Neuronal stem cell (in vitro differentiated cells): ENCODE results near the gene JAK2.

Experiments
- DNase-seq: peaks from one replicate; pipeline ENCODE4 v3.0.0-alpha.2; 2013; ENCODE audit warnings: low spot score
- H2AFZ ChIP-seq: one replicate; pipeline ENCODE4 v1.6.1; 2013; ENCODE audit warnings: mild to moderate bottlenecking, low read length, inconsistent platforms
- H2AK5ac ChIP-seq: 2 replicates; pipeline ENCODE4 v1.6.1; 2013; ENCODE audit warnings: low read depth, mild to moderate bottlenecking, inconsistent platforms, low read length, moderate library complexity, mixed read lengths
- H2BK120ac ChIP-seq: 2 replicates; pipeline ENCODE4 v1.6.1; 2013; ENCODE audit warnings: low read depth, mild to moderate bottlenecking, inconsistent platforms, low read length, moderate library complexity, mixed read lengths
- H2BK12ac ChIP-seq: one replicate; pipeline ENCODE4 v1.6.1; 2013; ENCODE audit warnings: low read length, inconsistent platforms
- H2BK15ac ChIP-seq: 2 replicates; pipeline ENCODE4 v1.6.1; 2013; ENCODE audit warnings: mild to moderate bottlenecking, low read length, inconsistent platforms, mixed read lengths
- H2BK5ac ChIP-seq: one replicate; pipeline ENCODE4 v1.6.1; 2013; ENCODE audit warnings: inconsistent platforms, mild to moderate bottlenecking, low read length, moderate library complexity
- H3K14ac ChIP-seq: one replicate; pipeline ENCODE4 v1.6.1; 2013; ENCODE audit warnings: low read length, inconsistent platforms
- H3K18ac ChIP-seq: 2 replicates; pipeline ENCODE4 v1.6.1; 2013; ENCODE audit warnings: low read length, inconsistent platforms
- H3K23ac ChIP-seq: 2 replicates; pipeline ENCODE4 v1.6.1; 2013; ENCODE audit warnings: low read depth, mild to moderate bottlenecking, mixed read lengths, low read length, inconsistent platforms; ENCODE audit not compliant: poor library complexity
- H3K27ac ChIP-seq: replicated peaks from 3 replicates; pipeline ENCODE4 v1.5.1; 2013; ENCODE audit warnings: low read length, inconsistent platforms
- H3K27me3 ChIP-seq, 3 experiments: 2 replicates each; pipeline ENCODE4 v1.6.1; 2013; ENCODE audit warnings: low read length in 3 of 3, mild to moderate bottlenecking in 2 of 3, inconsistent platforms in 1 of 3, low read depth in 1 of 3, mixed read lengths in 1 of 3, moderate library complexity in 1 of 3; ENCODE audit not compliant: control insufficient read depth in 3 of 3, insufficient read depth in 3 of 3
- H3K36me3 ChIP-seq, 2 donors: replicated peaks in 1 of 2; 2 replicates each; pipeline ENCODE4 v1.6.1; 2013; ENCODE audit warnings: low read length in 2 of 2; ENCODE audit not compliant: control insufficient read depth in 2 of 2, insufficient read depth in 2 of 2
- H3K4ac ChIP-seq: 2 replicates; pipeline ENCODE4 v1.6.1; 2013; ENCODE audit warnings: inconsistent platforms, mild to moderate bottlenecking, low read length, moderate library complexity
- H3K4me1 ChIP-seq, 2 donors: 1 replicate in 1 of 2; 2 replicates in 1 of 2; pipeline ENCODE4 v1.6.1; 2013; ENCODE audit warnings: low read length in 2 of 2, low read depth in 1 of 2; ENCODE audit not compliant: control insufficient read depth in 2 of 2, insufficient read depth in 1 of 2
- H3K4me2 ChIP-seq: one replicate; pipeline ENCODE4 v1.6.1; 2013; ENCODE audit warnings: mild to moderate bottlenecking, low read length, inconsistent platforms; ENCODE audit not compliant: insufficient read depth, poor library complexity, severe bottlenecking
- H3K4me3 ChIP-seq, 2 donors: 2 replicates each; pipeline ENCODE4 v1.5.1; 2013; ENCODE audit warnings: low read length in 2 of 2, mild to moderate bottlenecking in 2 of 2, inconsistent platforms in 1 of 2, moderate library complexity in 1 of 2
- H3K79me1 ChIP-seq: one replicate; pipeline ENCODE4 v1.6.1; 2013; ENCODE audit warnings: low read depth, mild to moderate bottlenecking, inconsistent platforms, low read length, moderate library complexity
- H3K9ac ChIP-seq: one replicate; pipeline ENCODE4 v1.6.1; 2013; ENCODE audit warnings: mild to moderate bottlenecking, low read depth, low read length, inconsistent platforms; ENCODE audit not compliant: poor library complexity
- H3K9me3 ChIP-seq, 2 donors: replicated peaks in 1 of 2; 2 replicates each; pipeline versions ENCODE3 to v1.6.1; 2013; ENCODE audit warnings: low read length in 2 of 2, mild to moderate bottlenecking in 2 of 2, inconsistent platforms in 1 of 2, low read depth in 1 of 2, mixed read lengths in 1 of 2, moderate library complexity in 1 of 2; ENCODE audit not compliant: control insufficient read depth in 2 of 2, insufficient read depth in 1 of 2
- H4K8ac ChIP-seq: one replicate; pipeline ENCODE4 v1.6.1; 2013; ENCODE audit warnings: low read depth, mild to moderate bottlenecking, inconsistent platforms, low read length, moderate library complexity
- H4K91ac ChIP-seq: one replicate; pipeline ENCODE4 v1.6.1; 2013; ENCODE audit warnings: low read length, low read depth, mild to moderate bottlenecking, inconsistent platforms; ENCODE audit not compliant: poor library complexity
- WGBS, 2 donors: extraction: QIAGEN DNeasy Blood & Tissue Kit; methylation state at CpG; one replicate each; pipeline ENCODE4 v1.1.7; 2013; ENCODE audit warnings: missing lambda C conversion rate in 2 of 2, mixed read lengths in 1 of 2; ENCODE audit not compliant: insufficient read length in 2 of 2, insufficient replicate concordance in 1 of 2; ENCODE audit errors: extremely low coverage in 2 of 2; 5-methylcytosine and 5-hydroxymethylcytosine counted together

The JAK2 gene

DNA sequence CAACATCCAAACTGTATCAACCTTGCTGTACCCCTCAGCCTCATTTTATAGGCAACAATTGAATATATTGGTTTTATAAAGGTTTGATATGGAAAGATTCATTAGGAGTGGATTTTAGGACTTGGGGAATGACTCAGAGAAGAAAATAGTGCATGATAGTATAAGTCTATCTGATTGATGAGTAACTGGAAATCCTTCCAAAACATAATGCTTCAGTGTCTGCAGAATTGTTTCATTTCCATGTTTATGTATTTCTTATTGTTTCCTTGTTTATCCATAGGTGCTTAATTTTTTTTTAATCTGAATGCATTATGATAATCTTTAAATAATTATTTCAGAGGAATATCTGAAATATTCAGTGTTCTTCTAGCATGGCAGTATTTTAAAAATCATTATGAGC lies 12.6 kb downstream of the JAK2 start:
- no peaks in the 10 kb centered on the region for H3K36me3 ChIP-seq
- H4K8ac ChIP-seq, result no peak overlapping the region
- no peak overlapping the region for H3K4me2 ChIP-seq
- no peak overlapping the region for H2BK12ac ChIP-seq
- no peaks in the 10 kb centered on the region for H3K79me1 ChIP-seq
- no peak for DNase-seq
- H3K4me1 ChIP-seq, result no peaks in the 10 kb centered on the region
- H3K9ac ChIP-seq, result no peak overlapping the region
- H3K18ac ChIP-seq, result no peak overlapping the region
- H2AK5ac ChIP-seq, result no peak overlapping the region
- H3K4ac ChIP-seq, result no peak overlapping the region
- H3K27me3 ChIP-seq, result no peaks in the 10 kb centered on the region
- H3K4me3 ChIP-seq, result no peak overlapping the region
- no peak overlapping the region for H2BK120ac ChIP-seq
- no peak overlapping the region for H2BK15ac ChIP-seq
- H2AFZ ChIP-seq, result no peak overlapping the region
- no peak overlapping the region for H3K14ac ChIP-seq
- H2BK5ac ChIP-seq, result no peak overlapping the region
- H3K27ac ChIP-seq, result no peak overlapping the region
- H3K23ac ChIP-seq, result no peak overlapping the region
- H4K91ac ChIP-seq, result no peak overlapping the region
- peaks cover under 1 to 4% of the 10 kb centered on the region in 2 donors for H3K9me3 ChIP-seq

DNA sequence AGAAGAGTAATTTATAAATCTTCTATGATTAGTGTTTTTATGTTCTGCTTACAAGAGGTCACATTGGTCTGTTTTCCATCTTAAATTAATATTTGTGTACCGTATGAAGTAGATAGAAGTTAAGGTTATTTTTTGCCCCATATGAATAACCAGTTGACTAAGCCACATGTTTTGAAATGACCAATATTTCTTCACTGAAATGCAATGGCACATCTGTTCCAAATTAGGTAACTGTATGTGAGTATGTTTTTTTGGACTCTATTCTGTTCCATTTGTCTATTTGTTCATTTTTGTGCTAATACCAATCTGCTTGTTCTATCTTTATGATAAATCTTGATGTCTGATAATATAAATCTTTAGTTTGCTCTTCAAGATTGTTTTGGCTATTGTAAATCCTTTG lies 17.7 kb downstream of the JAK2 start:
- Histone ChIP-seq H2BK120ac (no peak overlapping the region), H3K18ac (no peak overlapping the region), H3K79me1 (no peaks in the 10 kb centered on the region), H4K8ac (no peak overlapping the region), H3K23ac (no peak overlapping the region), H3K9me3 (no peaks in the 10 kb centered on the region), H2AK5ac (no peak overlapping the region), H2BK5ac (no peak overlapping the region), H2BK15ac (no peak overlapping the region), H3K27ac (no peak overlapping the region), H3K4ac (no peak overlapping the region), H3K4me3 (no peak overlapping the region), H3K4me1 (no peaks in the 10 kb centered on the region), H3K36me3 (no peaks in the 10 kb centered on the region), H3K14ac (no peak overlapping the region), H2AFZ (no peak overlapping the region), H2BK12ac (no peak overlapping the region), H3K27me3 (no peaks in the 10 kb centered on the region), H4K91ac (no peak overlapping the region), H3K4me2 (no peak overlapping the region), H3K9ac (no peak overlapping the region)
- no peak for DNase-seq
- no CpG with 5 or more reads among the region's 1 CpG for WGBS, 2 donors

DNA sequence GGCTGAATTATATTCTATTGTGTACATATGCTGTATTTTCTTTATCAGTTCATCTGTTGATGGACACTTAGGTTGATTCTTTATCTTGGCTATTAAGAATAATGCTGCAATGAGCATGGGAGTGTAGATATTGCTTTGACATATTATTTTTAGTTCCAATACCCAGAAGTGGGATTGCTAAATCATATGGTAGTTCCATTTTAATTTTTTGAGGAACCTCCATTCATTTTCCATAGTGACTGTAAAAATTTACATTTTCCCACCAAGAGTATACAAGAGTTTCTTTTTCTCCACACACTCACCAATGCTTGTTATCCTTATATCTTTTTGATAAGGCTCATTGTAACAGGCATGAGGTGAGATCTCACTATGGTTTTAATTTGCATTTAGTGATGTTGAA lies 19.4 kb downstream of the JAK2 start:
- Histone ChIP-seq H2BK12ac (no peak overlapping the region), H2BK15ac (no peak overlapping the region), H3K23ac (no peak overlapping the region), H3K4me1 (no peaks in the 10 kb centered on the region), H3K4me2 (no peak overlapping the region), H3K9me3 (no peaks in the 10 kb centered on the region), H3K79me1 (no peaks in the 10 kb centered on the region), H3K4me3 (no peak overlapping the region), H2BK5ac (no peak overlapping the region), H3K4ac (no peak overlapping the region), H3K9ac (no peak overlapping the region), H3K27me3 (no peaks in the 10 kb centered on the region), H4K8ac (no peak overlapping the region), H2BK120ac (no peak overlapping the region), H2AK5ac (no peak overlapping the region), H3K14ac (no peak overlapping the region), H4K91ac (no peak overlapping the region), H3K27ac (no peak overlapping the region), H3K36me3 (no peaks in the 10 kb centered on the region), H2AFZ (no peak overlapping the region), H3K18ac (no peak overlapping the region)
- DNase-seq, result no peak

DNA sequence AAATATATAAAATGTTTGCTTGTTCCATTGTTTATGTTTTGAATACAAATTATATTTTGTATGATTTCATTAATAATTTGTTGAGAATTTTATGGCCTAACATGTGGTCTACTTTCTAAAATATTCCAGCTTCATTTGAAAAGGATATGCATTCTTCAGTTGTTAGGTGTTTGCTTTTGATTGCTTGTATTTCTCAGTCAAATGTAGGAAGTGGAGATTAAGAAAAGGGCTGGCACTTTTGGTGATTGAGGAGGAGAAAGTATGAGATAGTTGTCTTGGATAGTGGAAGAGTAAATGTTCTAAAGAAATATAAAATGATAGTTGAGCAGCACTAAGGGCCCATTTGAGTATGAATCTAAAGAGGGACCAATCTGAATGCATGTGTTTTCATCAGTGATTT lies 23.1 kb downstream of the JAK2 start:
- Histone ChIP-seq H3K14ac (no peak overlapping the region), H3K18ac (no peak overlapping the region), H2BK12ac (no peak overlapping the region), H3K4me2 (no peak overlapping the region), H2BK120ac (no peak overlapping the region), H3K9ac (no peak overlapping the region), H3K4me3 (no peak overlapping the region), H3K23ac (no peak overlapping the region), H3K79me1 (no peaks in the 10 kb centered on the region), H3K36me3 (no peaks in the 10 kb centered on the region), H2BK15ac (no peak overlapping the region), H2AK5ac (no peak overlapping the region), H3K27ac (no peak overlapping the region), H4K91ac (no peak overlapping the region), H3K4ac (no peak overlapping the region), H2AFZ (no peak overlapping the region), H3K27me3 (no peaks in the 10 kb centered on the region), H3K4me1 (no peaks in the 10 kb centered on the region), H4K8ac (no peak overlapping the region), H2BK5ac (no peak overlapping the region), H3K9me3 (no peaks in the 10 kb centered on the region)
- DNase-seq, result no peak
